ENCODE results near the gene RETREG3. TPM values are rescaled to one million over a fixed set of nuclear protein-coding genes. Genes with fewer than 3 reads are reported as not detected.
A peak's percentile ranks its signal among the peaks of the same experiment; 100 is the strongest.
"Not testable (repeated sequence)": the region's sequence is repeated elsewhere in the genome, so short reads cannot be mapped to it uniquely, and the experiment has no call there.

RETREG3 gene
- total RNA-seq, 1 donor from 2014 or later, result 63.9 TPM

GRCh38 chr17:42573095-42573494 is 36.1 kb downstream of the RETREG3 start:
- DNase-seq (ENCODE audit: low spot score), result no peak

- no peak for DNase-seq (ENCODE audit: low spot score)
Measured at GRCh38 chr17:42571435-42572225, 37.5 kb downstream of the RETREG3 start.

DNA sequence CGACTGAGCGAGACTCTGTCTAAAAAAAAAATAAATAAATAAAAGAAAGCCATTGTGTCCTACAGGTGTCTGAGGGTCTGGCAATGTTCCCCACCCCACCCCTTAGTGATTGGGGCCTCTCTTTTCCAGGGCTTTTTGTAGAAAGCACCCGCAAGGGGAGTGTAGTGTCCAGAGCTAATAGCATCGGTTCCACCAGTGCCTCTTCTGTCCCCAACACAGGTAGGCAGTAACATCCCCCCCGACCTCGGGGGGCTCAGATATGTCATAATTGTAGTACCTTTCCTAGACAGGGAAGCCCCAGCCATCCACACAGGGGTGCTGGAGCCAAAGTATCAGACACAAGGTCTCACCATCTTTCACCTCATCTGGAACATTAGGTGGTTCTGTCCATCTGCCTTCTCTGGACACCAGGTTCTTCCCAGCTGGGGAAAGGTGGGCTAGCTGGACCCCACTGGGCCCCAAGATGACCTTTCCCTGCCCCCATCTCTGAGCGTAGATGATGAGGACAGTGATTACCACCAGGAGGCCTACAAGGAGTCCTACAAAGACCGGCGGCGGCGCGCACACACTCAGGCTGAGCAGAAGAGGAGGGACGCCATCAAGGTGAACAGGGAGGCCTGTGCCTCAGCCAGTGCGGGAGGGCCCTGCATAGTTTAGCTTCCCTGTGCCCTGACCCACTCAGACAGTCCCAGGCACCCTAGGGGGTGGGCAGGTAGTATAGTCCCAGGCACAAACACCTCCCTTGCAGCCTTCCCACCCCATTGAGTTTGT is 40.6 kb downstream of the RETREG3 start:
- no peak for DNase-seq (ENCODE audit: low spot score)

GRCh38 chr17:42566883-42567573 is 42.1 kb downstream of the RETREG3 start, which contains the start of gene MLX:
Gene MLX, plus strand, starts transcription at chr17:42567100. Its CDS starts 25 bp downstream, at chr17:42567125.
- DNase-seq (ENCODE audit: low spot score), result peak; percentile 99

GRCh38 chr17:42566215-42566882 is 42.8 kb downstream of the RETREG3 start:
- no peak for DNase-seq (ENCODE audit: low spot score)

- no peak for DNase-seq (ENCODE audit: low spot score)
Measured at GRCh38 chr17:42565523-42566214, 43.5 kb downstream of the RETREG3 start.

DNA sequence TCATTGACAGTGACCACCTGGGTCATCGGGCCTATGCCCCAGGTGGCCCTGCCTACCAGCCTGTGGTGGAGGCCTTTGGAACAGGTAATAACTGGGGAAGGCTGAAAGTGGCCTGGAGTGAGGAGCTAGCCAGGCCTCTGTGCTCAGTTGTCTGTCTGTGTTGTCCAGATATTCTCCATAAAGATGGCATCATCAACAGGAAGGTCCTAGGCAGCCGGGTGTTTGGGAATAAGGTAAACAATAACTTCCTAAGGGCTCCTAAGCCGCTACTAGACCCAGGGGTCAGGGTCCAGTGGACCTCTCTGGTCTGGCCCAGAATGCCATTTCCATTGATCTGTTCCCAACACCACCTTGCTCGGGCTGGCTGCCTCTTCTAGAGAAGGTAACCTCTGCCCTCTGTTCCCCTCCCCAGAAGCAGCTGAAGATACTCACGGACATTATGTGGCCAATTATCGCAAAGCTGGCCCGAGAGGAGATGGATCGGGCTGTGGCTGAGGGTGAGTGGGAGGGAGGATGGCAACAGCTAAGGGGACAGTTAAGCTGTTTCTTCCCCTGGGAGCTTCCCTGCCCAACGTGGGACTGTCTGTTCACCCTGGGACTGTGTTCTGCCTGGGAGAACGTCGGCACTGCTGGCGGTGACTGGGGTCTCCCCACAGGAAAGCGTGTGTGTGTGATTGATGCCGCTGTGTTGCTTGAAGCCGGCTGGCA is 44.2 kb downstream of the RETREG3 start:
- no peak for DNase-seq (ENCODE audit: low spot score)

DNA sequence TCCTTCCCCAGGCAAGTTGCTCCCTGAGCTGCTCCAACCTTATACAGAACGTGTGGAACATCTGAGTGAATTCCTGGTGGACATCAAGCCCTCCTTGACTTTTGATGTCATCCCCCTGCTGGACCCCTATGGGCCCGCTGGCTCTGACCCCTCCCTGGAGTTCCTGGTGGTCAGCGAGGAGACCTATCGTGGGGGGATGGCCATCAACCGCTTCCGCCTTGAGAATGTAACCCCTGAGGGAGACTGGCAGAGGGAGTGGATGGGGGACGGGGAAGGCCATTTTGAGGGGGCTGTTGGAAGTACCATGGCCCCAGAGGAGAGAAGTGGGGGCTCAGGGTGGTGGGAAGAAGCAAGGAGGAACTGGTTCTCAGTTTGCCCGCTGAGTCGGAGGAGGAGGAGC is 45.2 kb downstream of the RETREG3 start:
- no peak for DNase-seq (ENCODE audit: low spot score)

- DNase-seq (ENCODE audit: low spot score), result no peak
Measured at GRCh38 chr17:42563543-42563942, 45.6 kb downstream of the RETREG3 start.

- no peak for DNase-seq (ENCODE audit: low spot score)
Measured at GRCh38 chr17:42563143-42563509, 46.0 kb downstream of the RETREG3 start.

- no peak for DNase-seq (ENCODE audit: low spot score)
Measured at GRCh38 chr17:42562388-42563142, 46.6 kb downstream of the RETREG3 start.

DNA sequence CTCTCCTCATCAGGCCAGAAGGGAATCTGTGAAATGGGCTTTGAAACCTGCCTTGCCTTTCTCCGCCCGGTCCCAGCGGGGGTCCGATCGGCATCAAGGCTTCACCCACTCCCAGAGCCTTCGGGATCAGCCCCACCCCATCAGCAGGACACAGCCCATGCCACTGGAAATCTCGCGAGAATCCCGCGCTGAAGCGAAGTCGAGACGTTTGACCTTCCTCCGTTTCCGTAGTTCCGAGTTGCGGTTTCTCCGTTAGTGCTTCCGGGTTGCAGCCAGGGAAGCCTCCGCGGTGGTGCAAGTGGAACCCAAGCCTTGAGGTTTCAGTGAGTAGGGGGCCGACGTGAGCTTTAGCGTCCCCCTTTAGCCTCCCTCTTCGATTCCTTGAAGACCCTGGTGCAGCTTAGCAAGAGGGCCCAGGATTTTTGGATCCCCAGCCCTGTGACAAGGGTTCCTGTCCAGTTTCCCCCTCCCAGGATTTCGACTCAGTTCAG is 47.2 kb downstream of the RETREG3 start, which contains the start of gene COASY:
Gene COASY (plus strand): TSS at position 252 of the 491 bp plus-strand sequence. CDS start 475 bp downstream, outside the sequence.
- DNase-seq (ENCODE audit: low spot score), result peak; percentile 97

DNA sequence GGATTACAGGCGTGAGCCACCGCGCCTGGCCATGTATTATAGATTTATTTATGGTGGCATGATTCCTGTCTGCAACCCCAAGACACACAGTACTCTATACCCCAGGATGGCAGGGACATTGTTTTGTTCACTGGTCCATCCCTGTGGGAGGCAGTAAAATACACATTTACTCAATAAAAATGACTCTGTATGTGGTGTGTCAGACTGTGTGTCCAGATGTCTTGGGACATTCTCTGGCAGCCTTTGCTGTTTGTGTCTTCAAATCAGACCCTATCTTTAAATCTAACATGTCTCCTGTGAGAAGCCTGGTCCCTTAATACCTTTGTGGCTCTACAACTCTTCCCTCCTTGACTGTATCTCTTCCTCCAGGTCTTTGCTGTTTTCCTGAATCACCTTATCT is 48.9 kb downstream of the RETREG3 start:
- no peak for DNase-seq (ENCODE audit: low spot score)

- no peak for DNase-seq (ENCODE audit: low spot score)
Measured at GRCh38 chr17:42559075-42559474, 50.1 kb downstream of the RETREG3 start.

- DNase-seq (ENCODE audit: low spot score), result not testable (repeated sequence)
Measured at GRCh38 chr17:42555961-42556617, 53.1 kb downstream of the RETREG3 start.

- DNase-seq (ENCODE audit: low spot score), result no peak
Measured at GRCh38 chr17:42555122-42555622, 54.0 kb downstream of the RETREG3 start.

DNA sequence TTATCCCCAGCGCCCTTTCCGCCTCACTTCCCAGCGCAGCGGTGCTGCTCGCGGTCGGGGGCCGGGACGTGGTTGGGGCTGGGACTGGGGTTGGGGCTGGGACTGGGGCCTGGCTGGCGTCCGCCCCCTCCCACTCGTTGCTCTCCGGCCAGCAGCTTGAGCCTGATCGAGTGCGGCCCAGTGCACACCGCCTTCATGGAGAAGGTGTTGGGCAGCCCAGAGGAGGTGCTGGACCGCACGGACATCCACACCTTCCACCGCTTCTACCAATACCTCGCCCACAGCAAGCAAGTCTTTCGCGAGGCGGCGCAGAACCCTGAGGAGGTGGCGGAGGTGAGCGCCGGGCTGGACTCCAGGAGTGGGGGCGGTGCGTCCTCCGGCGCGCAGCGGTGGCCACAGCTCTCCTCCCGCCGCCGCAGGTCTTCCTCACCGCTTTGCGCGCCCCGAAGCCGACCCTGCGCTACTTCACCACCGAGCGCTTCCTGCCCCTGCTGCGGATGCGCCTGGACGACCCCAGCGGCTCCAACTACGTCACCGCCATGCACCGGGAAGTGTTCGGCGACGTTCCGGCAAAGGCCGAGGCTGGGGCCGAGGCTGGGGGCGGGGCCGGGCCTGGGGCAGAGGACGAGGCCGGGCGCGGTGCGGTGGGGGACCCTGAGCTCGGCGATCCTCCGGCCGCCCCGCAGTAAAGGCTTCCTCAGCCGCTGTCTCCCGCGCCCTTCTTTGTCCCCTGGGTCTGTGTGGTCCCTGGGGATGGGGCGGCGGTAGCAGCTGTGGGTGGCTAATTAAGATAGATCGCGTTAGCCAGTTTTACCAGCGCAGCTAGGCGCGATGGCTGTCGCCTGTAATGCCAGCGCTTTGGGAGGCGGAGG is 54.7 kb downstream of the RETREG3 start:
- peak; percentile 97 for DNase-seq (ENCODE audit: low spot score)
